H9 (cell line): ENCODE results near the gene CSTPP1. TPM values are rescaled to one million over a fixed set of nuclear protein-coding genes. Genes with fewer than 3 reads are reported as not detected.

Experiments
- DNase-seq: peaks from one replicate; pipeline ENCODE4 v3.0.0-alpha.2; 2017
- H2AFZ ChIP-seq: one replicate; pipeline ENCODE4 v1.6.1; 2013; ENCODE audit warnings: mild to moderate bottlenecking, low read length, control low read depth, moderate library complexity
- H2AK5ac ChIP-seq: 2 replicates; pipeline ENCODE4 v1.6.1; 2013; ENCODE audit warnings: low read length, control low read depth, mixed read lengths; ENCODE audit not compliant: insufficient read length
- H2BK120ac ChIP-seq: one replicate; pipeline ENCODE4 v1.6.1; 2013; ENCODE audit warnings: low read depth, mild to moderate bottlenecking, low read length, control low read depth, inconsistent platforms; ENCODE audit not compliant: poor library complexity, severe bottlenecking
- H2BK12ac ChIP-seq: 2 replicates; pipeline ENCODE4 v1.6.1; 2013; ENCODE audit warnings: low read length, control low read depth, mixed read lengths, low read depth; ENCODE audit not compliant: insufficient read length
- H2BK15ac ChIP-seq: 2 replicates; pipeline ENCODE4 v1.6.1; 2013; ENCODE audit warnings: low read depth, low read length, control low read depth
- H2BK20ac ChIP-seq: one replicate; pipeline ENCODE4 v1.6.1; 2013; ENCODE audit warnings: low read depth, mild to moderate bottlenecking, low read length, control low read depth, inconsistent platforms; ENCODE audit not compliant: poor library complexity, severe bottlenecking
- H2BK5ac ChIP-seq: 2 replicates; pipeline ENCODE4 v1.6.1; 2013; ENCODE audit warnings: low read length, control low read depth, mixed read lengths; ENCODE audit not compliant: insufficient read length
- H3K14ac ChIP-seq: 2 replicates; pipeline ENCODE4 v1.6.1; 2013; ENCODE audit warnings: low read length, control low read depth; ENCODE audit not compliant: insufficient read depth
- H3K18ac ChIP-seq: 2 replicates; pipeline ENCODE4 v1.6.1; 2013; ENCODE audit warnings: low read depth, mild to moderate bottlenecking, mixed read lengths, low read length, control low read depth; ENCODE audit not compliant: insufficient read length
- H3K23ac ChIP-seq: 2 replicates; pipeline ENCODE4 v1.6.1; 2013; ENCODE audit warnings: low read length, control low read depth, mixed read lengths, low read depth; ENCODE audit not compliant: insufficient read length
- H3K23me2 ChIP-seq: 2 replicates; pipeline ENCODE4 v1.6.1; 2013; ENCODE audit warnings: low read depth, mild to moderate bottlenecking, mixed read lengths, low read length, control low read depth; ENCODE audit not compliant: insufficient read length, poor library complexity, severe bottlenecking
- H3K27ac ChIP-seq: 2 replicates; pipeline ENCODE4 v1.5.1; 2013; ENCODE audit warnings: low read length, control low read depth, mixed read lengths, low read depth; ENCODE audit not compliant: insufficient read length
- H3K27me3 ChIP-seq: 2 replicates; pipeline ENCODE4 v1.6.1; 2013; ENCODE audit warnings: low read length, control low read depth, inconsistent platforms; ENCODE audit not compliant: insufficient read depth
- H3K4ac ChIP-seq: 2 replicates; pipeline ENCODE4 v1.6.1; 2013; ENCODE audit warnings: low read depth, mild to moderate bottlenecking, control low read depth, inconsistent platforms, low read length, moderate library complexity
- H3K4me1 ChIP-seq: 2 replicates; pipeline ENCODE4 v1.6.1; 2013; ENCODE audit warnings: low read length, control low read depth, inconsistent platforms; ENCODE audit not compliant: insufficient read depth
- H3K4me2 ChIP-seq: 2 replicates; pipeline ENCODE4 v1.6.1; 2013; ENCODE audit warnings: low read length, control low read depth, mixed read lengths; ENCODE audit not compliant: insufficient read length, insufficient read depth
- H3K56ac ChIP-seq: 2 replicates; pipeline ENCODE4 v1.6.1; 2013; ENCODE audit warnings: low read depth, mild to moderate bottlenecking, mixed read lengths, low read length, control low read depth; ENCODE audit not compliant: insufficient read length
- H3K79me1 ChIP-seq: 2 replicates; pipeline ENCODE4 v1.6.1; 2013; ENCODE audit warnings: low read depth, mild to moderate bottlenecking, moderate library complexity, low read length, control low read depth, inconsistent platforms; ENCODE audit not compliant: insufficient read depth, poor library complexity, severe bottlenecking
- H3K79me2 ChIP-seq: 2 replicates; pipeline ENCODE4 v1.6.1; 2013; ENCODE audit warnings: low read length, control low read depth, inconsistent platforms; ENCODE audit not compliant: insufficient read depth
- H3K9ac ChIP-seq: 2 replicates; pipeline ENCODE4 v1.6.1; 2013; ENCODE audit warnings: low read length, control low read depth, mixed read lengths; ENCODE audit not compliant: insufficient read length; ENCODE audit errors: extremely low read depth
- H3K9me3 ChIP-seq: one replicate; pipeline ENCODE4 v1.6.1; 2013; ENCODE audit warnings: low read depth, low read length, inconsistent platforms; ENCODE audit not compliant: control insufficient read depth
- H3T11ph ChIP-seq: one replicate; pipeline ENCODE4 v1.6.1; 2013; ENCODE audit warnings: mild to moderate bottlenecking, low read length, control low read depth, inconsistent platforms
- H4K20me1 ChIP-seq: one replicate; pipeline ENCODE4 v1.6.1; 2013; ENCODE audit not compliant: control insufficient read depth, insufficient read length, insufficient read depth
- H4K5ac ChIP-seq: 2 replicates; pipeline ENCODE4 v1.6.1; 2013; ENCODE audit warnings: low read depth, mild to moderate bottlenecking, mixed read lengths, low read length, control low read depth; ENCODE audit not compliant: insufficient read length
- H4K8ac ChIP-seq: replicated peaks from 2 replicates; pipeline ENCODE4 v1.6.1; 2013; ENCODE audit warnings: low read length, control low read depth, mixed read lengths, low read depth; ENCODE audit not compliant: insufficient read length
- H4K91ac ChIP-seq: 2 replicates; pipeline ENCODE4 v1.6.1; 2013; ENCODE audit warnings: low read depth, mild to moderate bottlenecking, moderate library complexity, mixed read lengths, low read length, control low read depth; ENCODE audit not compliant: insufficient read length
- H3K27ac Mint-ChIP-seq, 3 experiments: 2 replicates in 2 of 3; 3 replicates in 1 of 3; pipeline ENCODE4 v1.8.0; 2020 to 2021; ENCODE audit warnings: mixed read lengths in 3 of 3, mild to moderate bottlenecking in 1 of 3, moderate library complexity in 1 of 3
- H3K27me3 Mint-ChIP-seq: 2 replicates; pipeline ENCODE4 v1.8.0; 2021; ENCODE audit warnings: low read depth, mild to moderate bottlenecking, moderate library complexity, mixed read lengths
- H3K36me3 Mint-ChIP-seq, 3 experiments: 2 replicates in 2 of 3; 3 replicates in 1 of 3; pipeline ENCODE4 v1.8.0; 2020 to 2021; ENCODE audit warnings: low read depth in 3 of 3, mixed read lengths in 3 of 3; ENCODE audit not compliant: insufficient read depth in 1 of 3
- H3K4me1 Mint-ChIP-seq, 2 experiments: 2 replicates each; pipeline ENCODE4 v1.8.0; 2020; ENCODE audit warnings: mixed read lengths in 2 of 2
- H3K4me3 Mint-ChIP-seq, 2 experiments: 2 replicates in 1 of 2; 3 replicates in 1 of 2; pipeline ENCODE4 v1.8.0; 2020 to 2021; ENCODE audit warnings: mild to moderate bottlenecking in 2 of 2, mixed read lengths in 2 of 2, moderate library complexity in 1 of 2
- H3K9me3 Mint-ChIP-seq, 2 experiments: 2 replicates in 1 of 2; 3 replicates in 1 of 2; pipeline ENCODE4 v1.8.0; 2020; ENCODE audit warnings: mild to moderate bottlenecking in 2 of 2, mixed read lengths in 2 of 2, moderate library complexity in 1 of 2
- CTCF ChIP-seq: fragments of 200-600 bp; sonication (generic); conservative IDR thresholded peaks from 3 replicates; pipeline ENCODE4 v1.8.0; 2021; ENCODE audit warnings: antibody characterized with exemption, mild to moderate bottlenecking
- WGBS: extraction: QIAGEN DNeasy Blood & Tissue Kit; methylation state at CpG from one replicate; pipeline ENCODE4 v1.1.7; 2013; ENCODE audit warnings: missing lambda C conversion rate, low lambda C conversion rate, mixed read lengths; ENCODE audit not compliant: insufficient read length; ENCODE audit errors: extremely low coverage; 5-methylcytosine and 5-hydroxymethylcytosine counted together
- total RNA-seq: library from RNA; stranded (reverse); gene quantifications from 2 replicates; pipeline ENCODE4 v1.2.1, GENCODE V29; 2021

CSTPP1 gene
- total RNA-seq, 1 experiment from 2014 or later = 21.2 TPM

GRCh38 chr11:47070769-47071168, 134.2 kb downstream of the CSTPP1 start:
- no CpG with 5 or more reads among the region's 1 CpG for WGBS

More at GRCh38 chr11:47070769-47071168, 134.2 kb downstream of the CSTPP1 start:
- H3K4ac ChIP-seq = no peak overlapping the region
- Mint-ChIP-seq H3K4me3 (no peak overlapping the region; a peak in 1 of 5 replicates), H3K4me1 (peaks cover 24 to 29% of the 10 kb centered on the region in 2 experiments), H3K27ac (peak overlapping the region in 2 of 3 experiments; percentile 1 to 62; a peak in 2 of 7 replicates), H3K9me3 (no peaks in the 10 kb centered on the region), H3K27me3 (no peaks in the 10 kb centered on the region), H3K36me3 (no peaks in the 10 kb centered on the region; a peak in 2 of 7 replicates)
- H4K5ac ChIP-seq = no peak overlapping the region
- H3K56ac ChIP-seq = no peak overlapping the region
- H3K27me3 ChIP-seq = no peaks in the 10 kb centered on the region
- H3K79me1 ChIP-seq = no peaks in the 10 kb centered on the region
- no peaks in the 10 kb centered on the region for H3K23me2 ChIP-seq
- no peak for DNase-seq
- no peaks in the 10 kb centered on the region for H4K20me1 ChIP-seq
- no peak overlapping the region for H2BK5ac ChIP-seq
- no peak for TF ChIP-seq CTCF
- no peak overlapping the region for H3K14ac ChIP-seq
- no peak overlapping the region for H4K91ac ChIP-seq
- no peak overlapping the region for H2BK120ac ChIP-seq
- no peaks in the 10 kb centered on the region for H3K9me3 ChIP-seq
- no peak overlapping the region for H4K8ac ChIP-seq
- H2BK12ac ChIP-seq = no peak overlapping the region
- no peaks in the 10 kb centered on the region for H3K4me1 ChIP-seq
- no peak overlapping the region for H3T11ph ChIP-seq
- H3K9ac ChIP-seq = no peak overlapping the region
- H3K23ac ChIP-seq = no peak overlapping the region
- no peak overlapping the region for H2BK20ac ChIP-seq
- H3K27ac ChIP-seq = no peak overlapping the region
- H2AFZ ChIP-seq = no peak overlapping the region
- no peak overlapping the region for H2AK5ac ChIP-seq
- no peaks in the 10 kb centered on the region for H3K79me2 ChIP-seq
- H2BK15ac ChIP-seq = no peak overlapping the region
- no peak overlapping the region for H3K18ac ChIP-seq
- H3K4me2 ChIP-seq = no peak overlapping the region
